HG03135 (cell line): ENCODE data around the gene TM2D3.

Experiments
- ATAC-seq: cut with Tn5 transposase; IDR thresholded peaks from one replicate; pipeline ENCODE4 v1.9.1; 2021; ENCODE audit warnings: mild to moderate bottlenecking, moderate library complexity; ENCODE audit not compliant: unreplicated experiment

Gene TM2D3

GRCh38 chr15:101608201-101608600 lies 44.0 kb downstream of the TM2D3 start:
- no peak for ATAC-seq

- ATAC-seq = no peak
Observed at GRCh38 chr15:101607108-101607507, 45.1 kb downstream of the TM2D3 start.

- no peak for ATAC-seq
Observed at GRCh38 chr15:101604124-101604874, 47.9 kb downstream of the TM2D3 start.

- ATAC-seq = no peak
Observed at GRCh38 chr15:101602801-101603200, 49.4 kb downstream of the TM2D3 start.

GRCh38 chr15:101600035-101600434 lies 52.1 kb downstream of the TM2D3 start:
- ATAC-seq = no peak

GRCh38 chr15:101599091-101599490 lies 53.1 kb downstream of the TM2D3 start:
- ATAC-seq = no peak

GRCh38 chr15:101597360-101597928 lies 54.7 kb downstream of the TM2D3 start:
- ATAC-seq = no peak

- no peak for ATAC-seq
Observed at GRCh38 chr15:101596633-101597032, 55.5 kb downstream of the TM2D3 start.
